GM21515 (cell line): Measurements from ENCODE around the gene AQR.
"Not testable (repeated sequence)": the region's sequence is repeated elsewhere in the genome, so short reads cannot be mapped to it uniquely, and the experiment has no call there.

Experiments used
- ATAC-seq: cut with Tn5 transposase; IDR thresholded peaks from one replicate; pipeline ENCODE4 v1.9.1; 2021; ENCODE audit not compliant: unreplicated experiment

Gene AQR

GRCh38 chr15:34969340-34970097 lies at the start of gene AQR:
AQR (minus strand) TSS chr15:34969742; CDS start chr15:34969613, 129 bp downstream.
- peak; percentile 98 for ATAC-seq

GRCh38 chr15:35014241-35014640 lies 44.7 kb upstream of the AQR start:
- ATAC-seq: no peak

- no peak for ATAC-seq
These were observed 43.8 kb upstream of the AQR start for GRCh38 chr15:35013370-35013769.

GRCh38 chr15:35007397-35007796 lies 37.9 kb upstream of the AQR start:
- no peak for ATAC-seq

GRCh38 chr15:35005933-35006332 lies 36.4 kb upstream of the AQR start:
- no peak for ATAC-seq

- ATAC-seq: no peak
These were observed 34.4 kb upstream of the AQR start for GRCh38 chr15:35003928-35004327.

- no peak for ATAC-seq
These were observed 31.0 kb upstream of the AQR start for GRCh38 chr15:35000511-35000910.

GRCh38 chr15:34999906-35000305 lies 30.4 kb upstream of the AQR start:
- ATAC-seq: no peak

- ATAC-seq: no peak
These were observed 25.4 kb upstream of the AQR start for GRCh38 chr15:34994925-34995324.

- peak; percentile 90 for ATAC-seq
These were observed 24.3 kb upstream of the AQR start for GRCh38 chr15:34993877-34994276.

GRCh38 chr15:34993412-34993811 lies 23.9 kb upstream of the AQR start:
- no peak for ATAC-seq

GRCh38 chr15:34988027-34988902 lies 18.7 kb upstream of the AQR start, which contains the start of gene ZNF770:
ZNF770 (minus strand) TSS chr15:34988287; CDS start chr15:34983434, 4,853 bp downstream.
- ATAC-seq: peak; percentile 68

GRCh38 chr15:34987609-34988026 lies 18.1 kb upstream of the AQR start:
- peak; percentile 8 for ATAC-seq

- no peak for ATAC-seq
These were observed 17.4 kb upstream of the AQR start for GRCh38 chr15:34986771-34987480.

GRCh38 chr15:34986326-34986725 lies 16.8 kb upstream of the AQR start:
- ATAC-seq: no peak

GRCh38 chr15:34984889-34985630 lies 15.5 kb upstream of the AQR start:
- ATAC-seq: no peak

- ATAC-seq: no peak
These were observed 7.2 kb upstream of the AQR start for GRCh38 chr15:34976743-34977142.

GRCh38 chr15:34976073-34976472 lies 6.5 kb upstream of the AQR start:
- ATAC-seq: no peak

- no peak for ATAC-seq
These were observed 4.0 kb upstream of the AQR start for GRCh38 chr15:34973512-34973911.

- not testable (repeated sequence) for ATAC-seq
These were observed 629 bp upstream of the AQR start for GRCh38 chr15:34970098-34970643.
